NCI-H1417 treated with DMSO at 0.1 percent for 48 hours (cell line): ENCODE data around the gene QSOX2.

Experiments used
- DNase-seq: peaks from one replicate; lab custom pipeline; 2025; lab: John Stamatoyannopoulos, UW

QSOX2 gene

DNA sequence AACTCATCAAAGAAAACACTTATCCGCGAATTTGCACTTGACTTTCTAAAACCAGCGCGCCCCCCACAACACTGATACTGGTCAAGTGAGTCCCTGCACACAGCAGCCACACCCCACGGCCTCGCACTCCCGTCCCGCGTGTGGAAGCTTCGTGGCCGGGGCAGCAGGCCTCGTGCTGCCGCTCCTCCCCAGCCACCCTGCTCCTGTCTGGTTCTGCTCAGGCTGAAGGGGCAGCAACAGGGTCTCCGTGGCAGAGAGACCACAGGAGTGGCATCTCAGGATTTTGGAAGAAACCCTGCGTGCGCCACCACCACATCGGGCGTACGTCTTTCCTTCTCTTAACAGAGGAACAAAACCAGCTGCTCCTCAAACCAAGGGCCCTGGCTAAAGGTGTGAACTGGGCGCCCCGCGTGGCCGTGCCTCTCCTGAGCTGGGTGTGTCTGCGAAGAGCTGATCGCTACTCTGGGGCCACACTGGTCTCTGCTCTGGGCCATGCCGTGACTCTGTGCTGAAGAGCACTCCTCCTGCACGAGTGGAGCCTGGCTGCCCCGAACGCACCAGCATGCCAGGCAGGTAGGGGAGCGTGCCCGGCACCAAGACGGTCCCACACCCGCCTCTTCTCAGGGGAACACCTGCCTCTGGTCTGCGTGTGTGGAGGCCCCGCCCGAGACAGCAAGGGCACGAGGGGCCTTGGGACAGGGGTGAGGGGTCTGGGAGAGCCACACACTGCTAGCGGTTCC, 23.3 kb downstream of the QSOX2 start:
- DNase-seq, result no peak

DNA sequence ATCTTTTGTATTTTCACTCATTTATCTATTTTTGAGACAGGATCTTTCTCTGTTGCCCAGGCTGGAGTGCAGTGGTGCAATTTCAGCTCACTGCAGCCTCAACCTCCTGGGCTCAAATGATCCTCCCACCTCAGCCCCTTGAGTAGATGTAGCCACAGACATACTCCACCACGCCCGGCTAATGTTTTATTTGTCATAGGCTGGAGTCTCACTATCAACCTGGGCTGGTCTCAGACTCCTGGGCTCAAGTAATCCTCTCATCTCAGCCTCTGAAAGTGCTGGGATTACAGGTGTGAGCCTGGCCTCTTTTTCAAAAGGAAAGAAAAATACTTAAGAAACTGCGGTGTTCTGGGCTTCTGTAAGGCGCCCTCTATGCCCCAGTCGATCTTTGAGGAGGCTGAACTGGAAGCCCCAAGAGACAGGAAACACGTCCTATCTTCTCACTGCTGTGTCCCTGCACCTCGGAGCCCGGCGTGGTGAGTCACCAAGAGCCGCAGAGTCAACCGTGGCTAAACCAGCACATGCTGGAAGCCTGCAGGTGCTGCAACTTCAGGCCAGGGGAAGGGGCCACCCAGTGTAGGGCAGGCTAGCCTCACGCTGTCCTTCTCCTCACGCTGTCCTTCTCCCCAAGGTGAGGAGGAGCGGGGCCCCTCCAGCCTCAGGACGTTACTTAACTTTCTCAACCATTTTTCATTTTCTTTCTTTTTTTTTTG, 25.4 kb downstream of the QSOX2 start:
- DNase-seq, result no peak

DNA sequence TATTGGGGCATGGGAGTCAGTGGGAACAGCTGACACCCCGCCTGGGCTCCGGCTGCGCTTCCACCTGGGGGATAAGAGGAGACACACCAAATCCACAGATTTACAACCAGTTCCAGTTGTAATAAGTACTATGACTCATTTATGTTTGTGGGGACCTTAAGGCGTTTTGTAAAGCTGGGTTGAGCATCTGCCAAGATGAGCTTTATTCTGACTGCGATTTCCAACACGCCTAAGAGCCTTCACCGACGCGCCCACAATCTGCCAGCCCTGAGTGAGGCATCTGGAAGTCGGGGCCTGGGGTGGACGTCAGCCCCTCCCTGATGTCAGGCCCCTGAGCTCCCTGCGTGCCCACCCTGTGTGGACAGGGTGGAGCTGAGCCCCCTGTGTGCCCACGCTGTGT, 26.3 kb downstream of the QSOX2 start:
- no peak for DNase-seq

DNA sequence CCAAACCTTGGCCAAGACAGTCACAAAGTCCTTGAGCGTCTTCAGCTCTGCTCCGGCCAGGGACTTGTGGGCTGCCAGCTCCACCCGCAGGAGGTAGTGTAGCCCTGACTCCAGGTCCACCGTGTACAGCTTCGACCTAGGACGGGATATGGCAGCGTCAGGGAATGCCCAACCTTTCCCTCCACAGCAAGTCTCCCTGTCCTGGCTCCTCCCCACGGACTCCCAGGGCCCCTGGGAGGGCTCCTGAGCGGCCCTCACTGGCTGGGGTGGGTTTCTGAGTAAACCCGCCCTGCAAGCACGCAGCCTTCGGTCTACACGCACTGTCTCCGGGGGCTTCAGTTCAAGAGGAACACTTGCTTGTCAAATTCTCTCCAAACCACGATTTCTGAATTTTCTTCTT, 26.9 kb downstream of the QSOX2 start:
- DNase-seq, result no peak

DNA sequence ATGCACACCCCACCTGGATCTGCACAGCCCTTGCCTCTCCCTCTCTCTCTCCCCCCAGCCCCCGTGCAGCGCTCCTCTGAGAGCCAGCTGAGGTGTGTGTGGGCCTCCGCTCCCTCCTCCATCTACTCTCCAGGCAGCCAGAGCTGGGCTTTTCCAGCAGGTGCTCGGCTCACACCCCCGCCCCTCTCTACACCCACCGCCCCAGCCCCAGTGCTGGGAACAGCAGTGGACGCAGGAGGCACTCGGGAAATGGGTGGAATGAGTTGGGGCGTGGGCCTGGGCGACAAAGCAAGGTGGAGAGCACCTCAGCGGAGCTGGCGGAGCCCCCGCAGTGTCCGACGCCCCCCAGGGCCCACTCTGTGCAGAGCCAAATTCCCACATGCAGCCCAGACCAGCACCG, 27.3 kb downstream of the QSOX2 start:
- no peak for DNase-seq

DNA sequence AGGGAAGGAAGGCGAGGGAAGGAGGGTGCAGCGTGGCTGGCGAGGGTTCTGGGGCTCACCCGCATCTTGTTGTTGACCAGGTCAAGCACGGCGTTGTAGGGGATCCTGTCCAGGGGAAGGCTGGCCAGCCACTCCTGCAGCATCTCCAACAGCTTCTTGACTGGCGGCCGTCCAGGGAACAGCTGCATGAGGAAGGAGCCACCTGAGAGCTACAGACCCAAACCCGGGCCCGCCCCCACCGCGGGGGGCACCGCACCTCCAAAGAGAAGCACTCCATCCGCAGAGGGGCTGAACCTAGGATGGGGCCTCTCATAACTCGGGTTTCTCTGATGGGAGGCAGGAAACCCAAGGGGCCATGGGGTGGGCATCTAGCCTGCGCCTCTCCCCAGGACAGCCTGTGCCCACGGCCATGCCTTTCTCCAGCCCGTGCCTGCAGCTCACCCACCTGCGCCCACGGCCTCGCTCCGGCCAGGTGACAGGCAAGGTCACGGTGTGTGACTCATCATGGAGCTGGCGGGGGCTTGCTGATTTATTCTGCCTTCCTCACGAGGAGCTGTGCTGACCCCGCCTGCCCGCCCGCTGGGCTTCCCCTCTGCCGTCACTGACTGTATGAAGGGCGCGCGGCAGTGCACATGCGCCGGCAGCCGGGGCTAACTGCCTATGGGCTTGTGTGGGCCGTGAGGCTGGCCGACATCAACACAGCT, 28.9 kb downstream of the QSOX2 start:
- no peak for DNase-seq

DNA sequence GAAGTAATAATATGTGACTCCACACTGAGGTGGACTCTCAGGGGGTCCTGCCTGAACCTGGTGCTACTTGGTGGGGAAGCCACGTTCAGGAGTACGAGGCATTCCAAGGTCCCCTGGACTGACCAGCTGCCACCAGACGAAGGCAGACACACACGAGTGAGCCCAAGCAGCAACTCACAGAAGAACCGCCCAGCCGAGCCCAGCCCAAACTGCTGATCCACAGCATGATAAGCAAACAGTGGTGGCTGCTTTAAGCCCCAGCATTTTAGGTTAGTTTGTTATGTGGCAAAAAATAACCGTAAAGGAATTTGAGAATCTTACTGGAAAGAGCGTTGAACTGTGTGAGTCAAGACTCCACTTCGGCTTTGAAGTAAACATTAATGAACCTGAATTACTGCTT, 31.9 kb downstream of the QSOX2 start:
- DNase-seq, result no peak

DNA sequence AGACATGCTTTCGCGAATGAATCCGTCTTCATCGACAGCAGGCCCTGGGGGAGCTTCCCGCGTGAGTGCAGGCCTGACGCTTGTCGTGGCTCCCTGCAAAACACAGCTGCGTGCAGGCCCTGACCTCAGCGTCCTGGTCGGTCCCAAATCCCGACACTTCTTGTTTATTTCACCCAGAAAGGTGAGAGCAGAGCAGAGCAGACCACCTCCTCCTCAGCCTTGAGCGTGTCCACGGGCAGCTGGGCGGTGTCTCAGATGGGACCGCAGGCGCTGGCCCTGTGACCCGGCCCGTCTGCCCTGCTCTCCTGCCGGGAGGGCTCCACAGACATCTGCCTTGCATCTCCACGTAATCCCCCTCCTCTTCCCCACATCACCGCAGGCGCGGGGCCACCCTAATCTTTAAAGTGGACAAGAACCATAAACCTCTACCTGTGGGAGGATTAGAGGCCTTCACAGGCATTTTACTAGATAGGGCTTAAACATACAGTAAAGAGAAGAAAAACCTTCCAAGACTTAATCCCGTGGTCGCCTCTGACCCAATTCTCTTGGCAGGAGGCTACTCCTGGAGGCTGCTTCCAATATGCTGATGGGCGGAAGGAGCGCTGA, 33.2 kb downstream of the QSOX2 start:
- no peak for DNase-seq

DNA sequence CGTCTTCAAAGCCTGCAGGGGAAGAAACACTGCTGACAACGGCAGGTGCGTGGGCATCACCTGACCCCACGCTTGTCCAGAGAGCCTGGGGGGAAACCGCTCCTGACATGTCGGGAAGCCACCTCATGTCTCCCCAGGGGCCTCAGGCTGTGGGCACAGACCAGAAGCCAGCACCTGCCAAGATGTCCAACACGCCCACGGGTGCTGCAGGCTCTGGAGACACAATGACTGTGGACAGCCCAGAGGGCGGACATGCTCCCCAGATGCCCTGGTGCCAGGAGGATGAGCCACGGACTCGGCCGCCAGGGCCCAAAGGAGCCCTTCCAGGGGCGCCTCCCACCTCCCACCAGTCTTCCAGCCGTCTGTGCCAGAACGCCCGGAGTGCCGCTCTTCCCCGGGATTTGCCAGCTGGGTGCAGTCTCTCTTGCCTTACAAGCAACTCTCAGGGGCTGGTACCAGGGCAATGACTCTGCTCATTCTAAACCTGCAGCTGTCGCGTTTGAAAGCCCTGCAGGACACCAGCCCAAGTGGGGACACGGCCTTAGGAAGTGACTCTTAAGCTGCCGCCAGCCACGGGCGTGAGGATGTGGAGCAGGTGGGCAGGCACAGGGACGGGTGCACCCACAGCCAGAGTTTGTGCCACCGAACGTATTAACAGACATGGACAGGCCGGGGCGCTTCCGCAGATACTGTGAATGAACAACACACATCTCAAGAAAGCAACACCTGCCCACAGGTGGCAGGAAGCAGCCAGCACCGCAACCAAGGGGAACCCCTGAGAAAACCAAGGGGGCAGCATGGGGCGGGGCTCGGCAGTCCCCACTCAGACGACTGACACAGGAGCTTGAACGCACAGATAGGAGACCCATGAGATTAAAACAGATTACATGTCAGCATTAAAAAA, 33.9 kb downstream of the QSOX2 start:
- no peak for DNase-seq

DNA sequence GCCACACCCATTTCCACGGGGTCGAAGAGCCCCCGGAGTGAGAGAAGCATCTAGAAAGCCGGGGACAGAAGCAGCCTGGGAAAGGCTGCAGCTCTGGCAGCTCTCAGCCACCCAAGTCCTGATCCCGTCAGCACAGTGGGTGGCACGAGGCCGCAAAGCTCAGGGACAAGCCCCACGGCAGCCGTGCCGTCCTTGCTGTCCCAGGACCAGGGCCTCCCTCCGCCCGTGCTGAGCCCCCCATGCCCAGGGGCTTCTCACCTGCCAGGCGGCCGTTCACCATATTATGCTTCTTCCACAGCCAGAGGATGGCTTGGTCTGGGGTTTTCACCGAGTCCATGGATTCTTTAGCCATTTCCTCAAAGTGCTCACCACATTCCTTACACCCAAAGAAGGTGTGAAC, 34.6 kb downstream of the QSOX2 start:
- no peak for DNase-seq

DNA sequence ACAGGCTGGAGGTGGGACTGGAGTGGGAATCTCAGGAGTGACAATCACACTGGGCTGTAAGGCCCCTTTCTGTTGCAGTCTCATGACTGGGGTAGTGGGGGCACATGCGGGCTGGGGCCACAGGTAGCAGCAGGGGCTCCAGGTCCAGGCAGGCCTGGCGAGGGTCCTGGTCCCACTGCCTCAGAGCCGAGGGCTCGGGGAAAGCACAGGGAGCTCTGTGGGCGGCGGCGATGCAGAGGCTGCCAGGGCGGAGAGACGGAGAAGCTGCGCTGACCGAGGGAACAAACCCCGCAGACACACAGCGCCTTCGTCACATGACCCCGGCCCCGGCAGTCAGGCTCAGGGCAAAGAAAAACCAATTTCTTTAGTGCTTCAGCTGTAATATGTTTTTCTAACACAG, 35.3 kb downstream of the QSOX2 start:
- no peak for DNase-seq

DNA sequence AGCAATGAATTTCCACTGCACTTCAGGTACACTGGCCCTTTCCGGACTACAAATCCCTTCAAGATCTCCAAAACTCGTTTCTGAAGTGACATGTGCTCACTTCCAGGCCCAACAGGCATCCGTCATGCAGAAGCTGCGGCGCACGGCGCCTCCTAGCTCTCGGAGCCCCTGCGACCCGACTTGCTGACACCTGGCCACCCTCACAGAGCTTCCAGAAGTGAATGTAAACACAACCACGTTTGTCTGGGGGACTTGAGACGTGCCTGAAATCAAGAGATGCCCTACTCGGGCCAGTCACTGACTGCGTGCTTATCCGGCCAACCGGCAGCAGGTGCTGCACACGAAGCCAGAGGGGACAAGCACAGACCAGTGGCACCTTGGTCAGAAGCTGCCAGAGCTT, 35.8 kb downstream of the QSOX2 start:
- no peak for DNase-seq

DNA sequence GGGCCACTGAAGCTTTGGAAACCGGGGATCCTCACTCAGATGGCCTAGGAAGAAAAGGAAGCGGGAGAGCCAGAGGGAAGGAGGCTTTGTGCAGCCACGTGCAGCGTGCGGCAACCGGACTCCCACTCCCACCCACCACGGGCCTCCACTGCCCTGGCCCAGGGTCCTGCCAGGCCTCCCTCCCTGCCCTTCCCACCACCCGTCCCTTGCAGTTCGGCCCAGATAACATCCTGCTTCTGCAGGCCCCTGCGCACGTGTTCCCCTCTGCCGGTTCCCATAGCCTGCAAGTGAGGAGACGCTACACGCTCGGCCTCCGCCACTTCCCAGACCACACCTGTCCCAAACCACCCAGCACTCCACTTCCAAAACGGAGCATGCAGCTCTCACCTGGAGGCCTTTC, 36.4 kb downstream of the QSOX2 start:
- no peak for DNase-seq

DNA sequence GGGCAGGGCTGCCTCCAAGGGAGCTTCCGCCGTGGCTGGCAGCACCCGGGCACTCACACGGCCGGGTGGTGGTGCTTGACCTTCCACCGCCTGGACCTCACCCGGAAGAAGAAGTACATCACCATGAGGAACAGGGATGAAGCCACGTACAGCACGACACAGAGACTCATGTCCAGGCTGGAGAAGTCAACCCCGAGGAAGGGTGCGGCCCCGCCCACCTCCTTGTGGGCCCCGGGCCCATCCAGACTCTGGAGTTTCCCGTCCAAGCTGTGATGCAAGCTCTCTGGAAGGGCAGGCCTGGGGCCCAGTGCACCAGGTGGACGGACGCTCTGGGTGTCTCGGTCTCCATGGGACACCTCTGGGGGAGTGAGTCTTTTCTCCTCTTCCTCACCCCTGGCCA, 36.9 kb downstream of the QSOX2 start:
- no peak for DNase-seq

DNA sequence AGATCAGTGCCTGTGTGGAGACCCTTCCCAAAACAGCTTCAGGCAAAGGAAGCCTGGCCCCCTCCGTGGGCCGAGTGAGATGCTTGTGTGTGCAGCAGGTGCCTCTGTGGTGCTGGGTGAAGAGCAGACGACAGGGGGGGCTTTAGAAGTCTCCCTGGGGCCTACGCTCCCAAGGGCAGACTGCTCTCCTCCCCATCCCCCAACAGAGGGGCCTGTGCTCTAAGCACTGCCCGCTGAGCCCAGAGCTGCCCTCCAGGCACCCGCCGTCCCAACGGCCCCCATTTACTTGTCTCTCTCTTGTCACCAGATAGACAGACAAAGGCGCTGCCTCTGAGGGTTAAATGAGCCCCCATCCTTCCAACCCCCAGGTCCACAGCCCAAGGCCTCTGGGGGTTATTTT, 38.0 kb downstream of the QSOX2 start:
- DNase-seq, result no peak

DNA sequence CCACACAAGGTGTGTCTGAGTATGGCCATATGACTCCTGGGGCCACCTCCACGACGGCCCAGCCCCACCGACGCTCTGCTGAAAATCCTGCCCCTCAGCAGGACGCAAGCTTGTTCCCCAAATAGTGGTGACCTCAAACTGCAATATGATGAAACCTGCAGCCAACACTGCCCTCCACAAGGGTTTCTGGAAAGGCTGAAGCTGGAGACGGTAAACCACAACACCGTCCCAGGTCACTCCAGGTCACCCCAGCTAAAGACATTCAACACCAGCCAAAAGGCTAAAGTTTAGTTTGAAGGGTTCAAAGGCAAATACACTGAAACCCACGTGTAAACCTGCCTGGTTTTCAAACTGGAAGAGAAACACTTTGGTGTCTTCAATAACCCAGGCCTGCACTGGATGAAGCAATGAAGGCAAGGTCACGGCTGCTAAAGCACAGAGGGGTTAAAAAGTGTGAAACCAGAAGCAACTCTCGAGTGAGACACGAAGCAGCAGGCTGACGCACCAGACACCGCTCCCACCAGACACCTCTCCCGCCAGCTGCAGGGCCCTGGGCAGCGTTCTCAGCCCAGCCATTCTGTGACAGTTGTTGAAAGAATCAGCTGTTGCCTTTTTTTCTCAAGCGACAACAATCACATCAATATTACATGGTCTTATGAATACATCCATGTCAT, 38.9 kb downstream of the QSOX2 start:
- no peak for DNase-seq

DNA sequence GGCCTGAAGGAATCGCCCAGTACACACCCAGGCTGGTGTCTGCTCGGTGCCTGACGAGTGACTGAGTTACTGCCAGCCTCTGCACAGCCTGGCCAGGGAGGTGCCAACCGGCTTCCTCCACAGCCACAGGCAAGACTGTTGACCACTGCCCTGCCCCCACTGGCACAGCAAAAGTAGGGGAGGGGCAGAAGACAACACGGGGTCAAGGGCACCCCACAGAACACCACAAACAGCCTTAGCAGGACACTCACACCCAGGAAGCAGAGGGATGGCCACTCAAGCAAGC, 40.0 kb downstream of the QSOX2 start:
- DNase-seq, result no peak

DNA sequence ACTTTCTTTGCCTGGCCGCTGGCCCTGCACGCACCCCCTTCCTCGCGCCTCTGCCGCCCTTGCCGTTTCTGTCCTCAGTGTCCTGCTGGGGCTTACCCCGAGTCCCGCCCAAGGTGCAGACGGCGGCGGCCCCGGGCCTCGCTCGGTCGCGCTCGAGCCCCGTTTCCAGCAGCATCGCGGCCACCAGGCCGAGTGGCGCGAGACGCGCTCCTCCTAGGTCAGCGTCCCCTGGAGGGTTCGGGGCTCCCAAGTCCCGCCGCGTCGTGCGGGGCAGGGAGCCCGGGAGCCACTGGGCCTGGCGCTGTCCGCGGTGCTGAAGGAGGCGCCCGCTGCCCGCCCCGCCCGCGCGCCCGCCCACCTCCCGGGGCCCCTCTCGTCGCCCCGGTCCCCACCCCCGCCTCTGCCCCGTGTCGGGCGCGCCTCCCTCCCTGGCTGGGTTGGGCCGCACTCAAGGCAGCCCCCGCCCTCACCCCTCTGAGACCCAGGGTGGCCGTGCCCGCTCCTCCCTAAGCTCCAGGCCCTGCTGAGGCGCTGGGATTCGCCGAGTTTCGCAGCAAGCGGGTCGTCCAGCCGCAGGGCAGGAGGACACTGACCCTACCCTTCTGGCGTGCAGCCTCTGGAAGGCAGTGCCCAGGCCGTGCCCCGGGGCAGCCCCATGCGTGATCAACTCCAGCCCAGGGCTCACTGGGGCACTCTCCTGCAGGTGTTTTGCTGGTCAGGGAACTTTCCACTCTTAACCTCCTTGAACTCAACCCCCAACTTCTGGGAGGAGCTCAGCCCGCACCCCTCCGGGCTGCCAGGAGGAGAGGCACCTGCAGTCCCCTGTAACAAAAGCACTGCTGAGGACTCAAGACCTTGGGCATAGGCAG, 40.5 kb downstream of the QSOX2 start, which contains the start of gene LHX3:
Gene LHX3 (minus strand): TSS at position 291 of the 869 bp plus-strand sequence. CDS start 116 bp downstream, at position 175.
- no peak for DNase-seq

DNA sequence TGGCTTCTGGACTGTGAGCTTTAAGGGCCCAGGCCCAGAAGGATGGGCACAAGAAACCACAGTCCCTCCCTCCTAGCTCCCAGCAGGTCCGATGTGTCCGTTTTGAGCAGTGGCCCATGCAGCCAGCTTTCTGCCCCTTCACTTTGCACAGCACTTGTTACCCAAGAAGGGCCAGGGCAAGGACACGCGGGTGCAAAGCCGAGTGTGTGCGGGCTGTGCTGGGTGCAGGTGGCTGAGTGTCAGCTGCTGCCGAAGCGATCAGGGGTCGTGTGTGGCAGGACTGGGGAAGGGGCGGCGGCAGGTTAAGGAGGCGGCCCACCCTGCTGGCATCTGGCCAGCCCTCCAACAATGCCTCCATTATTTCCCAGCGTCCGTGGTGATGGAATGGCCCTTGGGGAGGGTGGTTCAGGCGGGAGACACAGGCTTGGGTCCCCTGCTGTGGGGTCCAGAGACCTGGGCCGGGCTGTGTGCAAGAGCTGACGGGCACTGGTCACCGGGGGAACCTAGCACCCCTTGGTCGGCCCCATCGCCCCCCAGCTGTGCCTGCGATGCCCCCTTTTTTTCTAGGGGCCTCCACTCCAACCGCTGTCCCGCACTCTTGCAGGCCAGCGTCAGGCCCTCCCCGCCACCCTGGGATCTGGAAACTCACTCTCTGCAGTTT, 41.3 kb downstream of the QSOX2 start:
- DNase-seq, result no peak
